ENCODE measurements around the gene CLEC4F. TPM values are rescaled to one million over a fixed set of nuclear protein-coding genes. Genes with fewer than 3 reads are reported as not detected.
A peak's percentile ranks its signal among the peaks of the same experiment; 100 is the strongest.

The CLEC4F gene
- total RNA-seq, 1 experiment from 2014 or later, result not detected

- no peak for TF ChIP-seq ZNF671 (CRISPR knock-in tag; IDR thresholded peaks at IDR 0.05)
- 0 out of 2 replicates have a peak, but pooled peaks have one; percentile 14 for TF ChIP-seq CREB1 (CRISPR knock-in tag; IDR thresholded peaks at IDR 0.05)
- TF ChIP-seq ERG (CRISPR knock-in tag; IDR thresholded peaks at IDR 0.05), result no peak
- TF ChIP-seq GTF2I (CRISPR knock-in tag; conservative IDR thresholded peaks at IDR 0.05), result no peak
- no peak for TF ChIP-seq FOXP1 (CRISPR knock-in tag; IDR thresholded peaks at IDR 0.05; ENCODE audit: borderline replicate concordance)
- TF ChIP-seq USF1 (CRISPR knock-in tag; IDR thresholded peaks at IDR 0.05), result no peak; the same call in 1 of the 2 replicates
Observed at GRCh38 chr2:70767079-70767698, 53.2 kb downstream of the CLEC4F start (continued).

GRCh38 chr2:70766357-70767078 is 53.9 kb downstream of the CLEC4F start:
- POLR2A ChIA-PET, result no interaction called here
- DNase-seq (ENCODE audit: low spot score) (no peak), ATAC-seq (no peak)
- peaks cover 8% of the 10 kb centered on the region; the same call in 1 of the 2 replicates for H3K36me3 Mint-ChIP-seq
- no peaks in the 10 kb centered on the region for H3K9me3 Mint-ChIP-seq
- H3K4me1 Mint-ChIP-seq, result peaks cover 54% of the 10 kb centered on the region
- peaks cover 4% of the 10 kb centered on the region for H3K27me3 Mint-ChIP-seq (ENCODE audit: low read depth)
- peak overlapping the region; percentile 80 for H3K27ac Mint-ChIP-seq
- peak overlapping the region; percentile 82 for H3K4me3 Mint-ChIP-seq
- TF ChIP-seq CBFB (CRISPR knock-in tag; IDR thresholded peaks at IDR 0.05; ENCODE audit: low read depth) (no peak), NFE2L1 (CRISPR knock-in tag; IDR thresholded peaks at IDR 0.05) (0 out of 2 replicates have a peak, but pooled peaks have one; percentile 17), ZNF512 (CRISPR knock-in tag; IDR thresholded peaks at IDR 0.05; ENCODE audit: borderline replicate concordance) (no peak)
- CTCF ChIA-PET, result interaction anchor here (1.0 to 3.1 kb wide), 5 partner anchors 12 to 108 kb away, joined by 3 to 20 read pairs (median 5); no protein-coding TSS in a partner anchor

- peaks cover 8% of the 10 kb centered on the region; the same call in 1 of the 2 replicates for H3K36me3 Mint-ChIP-seq
- POLR2A ChIA-PET, result interaction anchor here (1.1 kb wide), 1 partner anchor 62 kb away, joined by 3 read pairs; no protein-coding TSS in a partner anchor
- H3K27me3 Mint-ChIP-seq (ENCODE audit: low read depth), result no peaks in the 10 kb centered on the region
- no peak for TF ChIP-seq GRHL2 (CRISPR knock-in tag; IDR thresholded peaks at IDR 0.05; ENCODE audit: insufficient replicate concordance, severe bottlenecking)
- TF ChIP-seq ZNF317 (CRISPR knock-in tag; IDR thresholded peaks at IDR 0.05; ENCODE audit: borderline replicate concordance, low read depth), result no peak
- no peak for TF ChIP-seq CTCF (IDR thresholded peaks at IDR 0.05)
- no peak for TF ChIP-seq ZSCAN18 (CRISPR knock-in tag; IDR thresholded peaks at IDR 0.05)
- H3K4me1 Mint-ChIP-seq, result peaks cover 53% of the 10 kb centered on the region
- DNase-seq (ENCODE audit: low spot score) (no peak), ATAC-seq (no peak)
- H3K9me3 Mint-ChIP-seq, result no peaks in the 10 kb centered on the region
- peak overlapping the region; percentile 82 for H3K4me3 Mint-ChIP-seq
- CTCF ChIA-PET, result no interaction called here
- H3K27ac Mint-ChIP-seq, result peak overlapping the region; percentile 47; the same call in 1 of the 2 replicates
Observed at GRCh38 chr2:70765507-70765906, 54.9 kb downstream of the CLEC4F start.

Data from WTC11 (cell line).